CD4-positive, CD25-positive, alpha-beta regulatory T cell (primary cell): ENCODE results near the gene GRK1. TPM values are rescaled to one million over a fixed set of nuclear protein-coding genes. Genes with fewer than 3 reads are reported as not detected.

Experiments used
- ATAC-seq, 2 donors: fragments of 150-1000 bp; cut with Tn5 transposase; one replicate each; pipeline ENCODE4 v1.10.0; 2021; ENCODE audit warnings: low read depth in 2 of 2, moderate number of reproducible peaks in 2 of 2, moderate library complexity in 1 of 2
- DNase-seq, 3 donors: peaks; one replicate each; pipeline versions ENCODE4 v3.0.0 to v3.0.0-alpha.2; 2012 to 2022; ENCODE audit warnings: mixed read lengths in 1 of 3
- H3K27ac ChIP-seq: one replicate; pipeline ENCODE4 v1.7.0; 2013; ENCODE audit warnings: mild to moderate bottlenecking, low read length; ENCODE audit not compliant: insufficient read depth, poor library complexity, severe bottlenecking
- H3K27me3 ChIP-seq: one replicate; pipeline ENCODE4 v1.7.0; 2013; ENCODE audit warnings: low read length; ENCODE audit not compliant: control insufficient read depth, insufficient read depth
- H3K36me3 ChIP-seq: one replicate; pipeline ENCODE4 v1.7.0; 2013; ENCODE audit warnings: mild to moderate bottlenecking, low read length, moderate library complexity; ENCODE audit not compliant: control insufficient read depth, insufficient read depth
- H3K4me1 ChIP-seq: 2 replicates; pipeline ENCODE4 v1.7.0; 2013; ENCODE audit warnings: mild to moderate bottlenecking, low read length; ENCODE audit not compliant: insufficient read depth, control insufficient read depth, poor library complexity, severe bottlenecking
- H3K4me3 ChIP-seq: one replicate; pipeline ENCODE4 v1.7.0; 2013; ENCODE audit warnings: low read depth, mild to moderate bottlenecking, low read length, moderate library complexity
- H3K9me3 ChIP-seq, 2 experiments: 1 replicate in 1 of 2; 2 replicates in 1 of 2; pipeline ENCODE4 v1.7.0; 2013; ENCODE audit warnings: low read length in 2 of 2, mild to moderate bottlenecking in 1 of 2, moderate library complexity in 1 of 2; ENCODE audit not compliant: control insufficient read depth in 2 of 2
- H3K27ac Mint-ChIP-seq, 3 donors: one replicate each; pipeline ENCODE4 v1.8.0; 2020 to 2022; ENCODE audit warnings: mild to moderate bottlenecking in 3 of 3, mixed read lengths in 3 of 3, moderate library complexity in 2 of 3
- H3K27me3 Mint-ChIP-seq: one replicate; pipeline ENCODE4 v1.8.0; 2022; ENCODE audit warnings: mild to moderate bottlenecking, mixed read lengths
- H3K36me3 Mint-ChIP-seq: one replicate; pipeline ENCODE4 v1.8.0; 2020; ENCODE audit warnings: mixed read lengths
- H3K4me1 Mint-ChIP-seq, 4 donors: one replicate each; pipeline ENCODE4 v1.8.0; 2020 to 2022; ENCODE audit warnings: mixed read lengths in 4 of 4, mild to moderate bottlenecking in 1 of 4
- H3K4me3 Mint-ChIP-seq, 4 donors: one replicate each; pipeline ENCODE4 v1.8.0; 2020 to 2022; ENCODE audit warnings: mild to moderate bottlenecking in 4 of 4, mixed read lengths in 4 of 4, moderate library complexity in 3 of 4
- H3K9me3 Mint-ChIP-seq, 7 donors: one replicate each; pipeline ENCODE4 v1.8.0; 2020 to 2022; ENCODE audit warnings: mixed read lengths in 7 of 7, mild to moderate bottlenecking in 3 of 7, moderate library complexity in 2 of 7
- polyA plus RNA-seq, 4 donors: library from polyadenylated mRNA; unstranded; fragments of 300-500 nt; fragmentation: Illumina TruSeq; gene quantifications; one replicate each; pipeline ENCODE4 v1.2.3, GENCODE V29; 2021
- total RNA-seq: library from RNA; stranded (reverse); gene quantifications from one replicate; pipeline ENCODE4 v1.2.3, GENCODE V29; 2022

Gene GRK1
- total and polyA plus RNA-seq, 5 donors from 2014 or later: not detected

GRCh38 chr13:113634279-113635047 is 32.6 kb upstream of the GRK1 start:
- Mint-ChIP-seq H3K27ac (peak overlapping the region; percentile 51 to 63 (median 58)), H3K4me1 (peaks cover 0 to 12% (median 1%) of the 10 kb centered on the region in 4 donors), H3K9me3 (no peaks in the 10 kb centered on the region), H3K27me3 (no peaks in the 10 kb centered on the region), H3K36me3 (peaks cover 37% of the 10 kb centered on the region), H3K4me3 (no peak overlapping the region)
- Histone ChIP-seq H3K4me3 (no peak overlapping the region), H3K9me3 (no peaks in the 10 kb centered on the region), H3K27me3 (no peaks in the 10 kb centered on the region), H3K27ac (no peak overlapping the region), H3K36me3 (peaks cover 64% of the 10 kb centered on the region), H3K4me1 (no peaks in the 10 kb centered on the region)
- peak in 1 of 3 donors; percentile 16 for DNase-seq
- ATAC-seq: no peak

GRCh38 chr13:113635048-113635420 is 32.0 kb upstream of the GRK1 start:
- no peak overlapping the region for H3K4me3 ChIP-seq

GRCh38 chr13:113635709-113636108 is 31.3 kb upstream of the GRK1 start:
- no peaks in the 10 kb centered on the region for H3K9me3 ChIP-seq
- DNase-seq: no peak
- Mint-ChIP-seq H3K36me3 (peaks cover 47% of the 10 kb centered on the region), H3K9me3 (peaks cover 0 to under 1% (median 0%) of the 10 kb centered on the region in 7 donors), H3K4me1 (peaks cover 0 to 12% (median under 1%) of the 10 kb centered on the region in 4 donors), H3K4me3 (no peak overlapping the region), H3K27me3 (no peaks in the 10 kb centered on the region), H3K27ac (no peak overlapping the region)
- H3K4me1 ChIP-seq: no peaks in the 10 kb centered on the region
- no peak overlapping the region for H3K4me3 ChIP-seq
- H3K27me3 ChIP-seq: no peaks in the 10 kb centered on the region
- ATAC-seq: no peak
- H3K36me3 ChIP-seq: peaks cover 69% of the 10 kb centered on the region
- H3K27ac ChIP-seq: no peak overlapping the region

More at GRCh38 chr13:113635048-113635420, 32.0 kb upstream of the GRK1 start:
- Histone ChIP-seq H3K27ac (no peak overlapping the region), H3K27me3 (no peaks in the 10 kb centered on the region), H3K36me3 (peaks cover 65% of the 10 kb centered on the region), H3K9me3 (no peaks in the 10 kb centered on the region), H3K4me1 (no peaks in the 10 kb centered on the region)
- Mint-ChIP-seq H3K9me3 (no peaks in the 10 kb centered on the region), H3K4me3 (no peak overlapping the region), H3K27me3 (no peaks in the 10 kb centered on the region), H3K27ac (peak overlapping the region in 1 of 3 donors; percentile 58), H3K36me3 (peaks cover 40% of the 10 kb centered on the region), H3K4me1 (peaks cover 0 to 12% (median under 1%) of the 10 kb centered on the region in 4 donors)
- ATAC-seq (no peak), DNase-seq (no peak)

- Mint-ChIP-seq H3K27me3 (no peaks in the 10 kb centered on the region), H3K4me1 (peaks cover 0 to 12% (median under 1%) of the 10 kb centered on the region in 4 donors), H3K27ac (no peak overlapping the region), H3K9me3 (peaks cover 0 to 1% (median 0%) of the 10 kb centered on the region in 7 donors), H3K4me3 (no peak overlapping the region), H3K36me3 (peaks cover 49% of the 10 kb centered on the region)
- H3K27me3 ChIP-seq: no peaks in the 10 kb centered on the region
- H3K27ac ChIP-seq: no peak overlapping the region
- DNase-seq: no peak
- H3K4me3 ChIP-seq: no peak overlapping the region
- ATAC-seq: no peak
- no peaks in the 10 kb centered on the region for H3K9me3 ChIP-seq
- no peaks in the 10 kb centered on the region for H3K4me1 ChIP-seq
- peaks cover 66% of the 10 kb centered on the region for H3K36me3 ChIP-seq
Observed at GRCh38 chr13:113636266-113636963, 30.6 kb upstream of the GRK1 start.

- no peak for DNase-seq
- Histone ChIP-seq H3K27ac (no peak overlapping the region), H3K4me3 (no peak overlapping the region), H3K9me3 (no peaks in the 10 kb centered on the region), H3K4me1 (no peaks in the 10 kb centered on the region), H3K27me3 (no peaks in the 10 kb centered on the region), H3K36me3 (peaks cover 59% of the 10 kb centered on the region)
- no peaks in the 10 kb centered on the region for H3K27me3 Mint-ChIP-seq
- peaks cover 52% of the 10 kb centered on the region for H3K36me3 Mint-ChIP-seq
- peaks cover 0 to 12% (median under 1%) of the 10 kb centered on the region in 4 donors for H3K4me1 Mint-ChIP-seq
- H3K4me3 Mint-ChIP-seq: no peak overlapping the region
- H3K9me3 Mint-ChIP-seq: peaks cover 0 to 1% (median 0%) of the 10 kb centered on the region in 7 donors
- ATAC-seq: no peak
- no peak overlapping the region for H3K27ac Mint-ChIP-seq
Observed at GRCh38 chr13:113637262-113638160, 29.5 kb upstream of the GRK1 start.

GRCh38 chr13:113638173-113638746 is 28.8 kb upstream of the GRK1 start:
- no peak overlapping the region for H3K4me3 Mint-ChIP-seq
- Histone ChIP-seq H3K9me3 (no peaks in the 10 kb centered on the region), H3K36me3 (peaks cover 58% of the 10 kb centered on the region), H3K4me3 (no peak overlapping the region), H3K27me3 (no peaks in the 10 kb centered on the region), H3K27ac (no peak overlapping the region), H3K4me1 (no peaks in the 10 kb centered on the region)
- H3K27me3 Mint-ChIP-seq: no peaks in the 10 kb centered on the region
- peaks cover 0 to 12% (median under 1%) of the 10 kb centered on the region in 4 donors for H3K4me1 Mint-ChIP-seq
- no peak overlapping the region for H3K27ac Mint-ChIP-seq
- no peak for ATAC-seq
- H3K9me3 Mint-ChIP-seq: peaks cover 0 to 3% (median 0%) of the 10 kb centered on the region in 7 donors
- peaks cover 54% of the 10 kb centered on the region for H3K36me3 Mint-ChIP-seq
- DNase-seq: no peak

- Mint-ChIP-seq H3K27ac (no peak overlapping the region), H3K27me3 (no peaks in the 10 kb centered on the region), H3K4me1 (peaks cover 0 to 11% (median under 1%) of the 10 kb centered on the region in 4 donors), H3K4me3 (no peak overlapping the region), H3K9me3 (peaks cover 0 to 3% (median 0%) of the 10 kb centered on the region in 7 donors), H3K36me3 (peaks cover 52% of the 10 kb centered on the region)
- Histone ChIP-seq H3K27me3 (no peaks in the 10 kb centered on the region), H3K4me1 (no peaks in the 10 kb centered on the region), H3K36me3 (peaks cover 53% of the 10 kb centered on the region), H3K27ac (no peak overlapping the region), H3K9me3 (no peaks in the 10 kb centered on the region), H3K4me3 (no peak overlapping the region)
- ATAC-seq: no peak
- DNase-seq: no peak
Observed at GRCh38 chr13:113638806-113639205, 28.2 kb upstream of the GRK1 start.
